NCI-H2196 (cell line): ENCODE measurements around the gene RABGAP1.
A peak's percentile ranks its signal among the peaks of the same experiment; 100 is the strongest.
"Not testable (repeated sequence)": the region's sequence is repeated elsewhere in the genome, so short reads cannot be mapped to it uniquely, and the experiment has no call there.

Experiments
- DNase-seq: peaks from one replicate; lab custom pipeline; 2025; ENCODE audit not compliant: unreplicated experiment; lab: John Stamatoyannopoulos, UW

Gene RABGAP1

DNA sequence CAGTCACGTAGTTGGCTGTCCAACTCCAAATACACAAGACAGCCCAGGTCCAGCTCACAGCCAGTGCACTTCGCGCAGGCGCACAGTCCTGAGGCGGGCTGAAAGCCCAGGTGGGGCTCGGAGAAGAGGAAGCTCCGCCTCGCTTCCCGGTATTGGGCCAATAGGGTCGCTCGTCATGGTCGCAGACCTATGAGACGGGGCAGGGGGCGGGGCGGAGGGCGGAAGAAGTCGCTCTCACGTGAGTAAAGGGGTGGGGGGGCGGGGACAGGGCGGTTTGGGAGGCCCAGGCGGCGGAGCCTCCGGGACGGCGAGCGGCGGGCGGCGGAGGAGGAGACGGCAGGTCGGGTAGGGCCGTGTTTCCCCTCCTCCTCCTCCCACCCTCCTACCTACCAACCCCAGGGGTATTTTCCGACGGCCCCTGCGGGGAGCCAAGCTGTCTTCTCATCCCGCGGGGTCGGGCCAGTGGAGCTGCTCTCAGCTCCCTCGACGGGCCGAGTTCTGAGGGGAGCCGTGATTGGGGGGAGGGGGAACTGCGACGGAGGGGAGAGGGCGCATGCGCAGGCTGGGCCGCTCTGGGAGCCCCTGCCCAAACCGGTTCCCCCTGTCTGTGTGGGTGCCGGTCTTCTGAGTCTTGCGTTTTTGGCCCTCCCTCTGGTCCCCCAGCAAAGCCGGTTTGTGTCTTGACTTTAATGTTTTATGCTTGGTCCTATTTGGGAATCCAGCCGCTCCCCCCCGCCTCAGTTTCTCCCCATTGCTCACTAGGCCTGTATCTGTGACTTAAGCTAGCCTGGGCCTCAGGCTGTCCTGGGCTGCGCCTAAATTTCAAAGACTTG lies at the start of gene RABGAP1:
TSS of gene RABGAP1 (plus strand) at position 272 of the 833 bp plus-strand sequence. CDS start 16,040 bp downstream, outside the sequence.
- DNase-seq: peak; percentile 99

DNA sequence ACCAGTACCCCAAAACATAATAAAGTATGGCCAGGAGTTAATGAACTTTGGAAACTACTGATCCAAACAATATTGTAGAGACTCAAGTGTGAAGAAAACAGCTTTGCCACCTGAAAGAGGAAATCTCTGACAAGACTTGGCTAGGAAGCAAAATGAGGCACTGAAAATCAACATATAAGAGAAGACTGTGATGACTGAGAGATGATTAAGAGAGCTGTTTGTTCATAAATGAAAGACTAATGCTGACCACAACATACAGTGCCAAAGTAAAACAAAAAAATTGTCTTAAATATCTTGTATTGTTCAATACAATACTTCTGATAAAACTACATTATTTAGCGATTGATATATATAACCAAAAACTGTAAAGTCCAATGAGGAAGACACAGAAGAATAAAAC lies 42.9 kb upstream of the RABGAP1 start:
- DNase-seq: no peak

DNA sequence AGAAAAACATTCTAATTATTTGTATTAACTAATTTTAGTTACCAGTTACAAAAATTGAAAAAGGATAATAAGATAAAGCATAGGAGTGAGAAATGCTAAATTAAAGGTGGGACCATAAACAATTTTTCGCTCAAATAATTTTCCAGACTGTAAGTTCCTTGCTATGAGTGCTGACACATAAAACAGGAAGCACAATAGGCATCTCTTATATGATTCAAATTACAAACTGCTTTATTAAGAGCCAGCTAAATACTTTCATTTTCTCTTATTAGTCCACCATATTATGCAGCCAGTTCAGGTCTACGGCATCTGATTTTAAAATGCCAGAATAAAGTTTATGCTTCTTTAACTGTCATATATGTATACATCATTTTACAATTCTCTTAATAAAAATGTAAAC lies 40.0 kb upstream of the RABGAP1 start:
- no peak for DNase-seq

DNA sequence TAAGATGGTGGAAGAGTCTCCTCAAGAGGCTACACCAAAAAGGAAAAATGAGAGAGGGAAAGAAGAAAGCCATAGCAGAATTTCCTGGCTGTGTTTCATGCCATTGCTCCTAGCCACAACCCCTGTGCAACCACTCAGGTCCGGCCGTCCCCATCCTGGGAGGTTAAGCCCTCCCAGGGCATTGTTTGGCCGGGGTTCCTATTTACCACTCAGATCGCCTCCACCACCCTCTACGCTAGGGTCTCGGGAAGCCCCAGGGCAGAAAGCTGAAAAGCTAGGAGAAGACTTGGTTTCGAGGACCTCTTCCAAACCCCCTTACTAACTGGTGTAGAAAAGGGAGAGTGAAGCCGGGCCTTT lies 36.4 kb upstream of the RABGAP1 start:
- DNase-seq: no peak

DNA sequence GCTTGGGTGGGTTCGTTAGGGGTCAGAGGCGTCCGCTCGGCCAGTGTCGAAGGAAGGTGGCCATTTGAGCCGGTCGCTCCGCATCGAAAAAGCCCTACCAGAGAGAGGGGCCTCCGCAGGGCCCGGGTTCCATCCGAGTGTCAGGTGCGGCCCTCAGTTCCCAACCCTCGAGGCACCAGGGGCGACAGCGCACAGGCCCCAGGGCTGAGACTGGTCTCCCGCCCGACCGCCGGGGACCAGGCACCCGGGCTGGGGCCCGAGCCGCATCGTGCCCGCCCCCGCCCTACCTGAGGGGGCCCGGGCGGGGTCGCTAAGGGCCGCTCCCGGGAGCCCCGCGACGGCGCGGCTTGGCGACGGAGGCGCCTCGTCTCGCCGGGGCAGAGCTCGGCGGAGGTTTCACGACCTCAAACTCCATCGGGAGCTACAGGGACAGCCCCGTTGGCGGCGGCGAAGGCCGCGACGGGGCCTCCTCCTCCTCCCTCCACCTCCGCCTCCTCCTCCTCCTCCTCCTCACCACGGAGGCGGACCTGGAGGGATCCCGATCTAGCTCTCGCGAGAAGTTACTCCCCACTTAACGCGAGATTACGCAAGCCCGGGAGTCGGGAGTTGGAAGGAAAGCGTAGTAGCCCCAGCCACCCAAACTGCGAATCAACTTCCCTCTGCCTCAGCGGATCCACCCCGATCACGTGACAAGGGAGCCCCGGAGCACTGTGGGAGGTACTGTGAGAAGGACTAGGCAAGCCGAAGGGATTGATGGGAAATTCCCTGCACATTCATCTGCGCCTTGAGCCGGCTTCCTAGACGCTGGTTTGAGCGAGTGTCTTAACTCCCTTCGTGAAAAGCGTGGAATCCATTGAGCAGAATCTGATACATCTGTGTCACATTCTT lies 35.8 kb upstream of the RABGAP1 start, which contains the start of gene RC3H2:
TSS of gene RC3H2 (minus strand) at position 537 of the 888 bp plus-strand sequence. CDS start 7,850 bp downstream, outside the sequence.
- peak; percentile 99 for DNase-seq

DNA sequence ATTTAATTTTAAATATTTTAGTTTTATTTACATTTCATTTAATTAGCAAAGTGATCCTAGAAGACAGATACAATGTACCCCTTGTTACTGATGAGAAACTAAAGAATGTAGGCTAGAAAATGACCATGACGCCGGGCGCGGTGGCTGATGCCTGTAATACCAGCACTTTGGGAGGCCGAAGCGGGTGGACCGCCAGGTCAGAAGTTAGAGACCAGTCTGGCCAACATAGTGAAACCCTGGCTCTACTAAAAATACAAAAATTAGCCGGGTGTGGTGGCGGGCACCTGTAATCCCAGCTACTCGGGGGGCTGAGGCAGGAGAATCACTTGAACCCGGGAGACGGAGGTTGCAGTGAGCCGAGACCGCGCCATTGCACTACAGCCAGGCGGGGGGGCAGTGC lies 34.7 kb upstream of the RABGAP1 start:
- DNase-seq: not testable (repeated sequence)

DNA sequence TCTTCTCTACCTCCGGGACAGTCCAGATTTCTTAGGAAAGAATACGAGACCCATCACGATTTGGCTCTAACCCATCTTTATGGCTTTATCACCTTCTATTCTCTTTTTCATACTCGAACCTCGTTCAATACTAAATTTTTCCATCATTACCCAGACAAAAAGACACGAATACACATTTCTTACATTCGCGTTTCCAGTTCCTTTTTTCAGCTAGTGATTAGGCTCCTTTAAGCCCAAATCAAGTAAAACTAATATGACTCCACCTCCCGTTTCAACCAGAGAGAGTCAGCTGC lies 28.2 kb upstream of the RABGAP1 start:
- no peak for DNase-seq

DNA sequence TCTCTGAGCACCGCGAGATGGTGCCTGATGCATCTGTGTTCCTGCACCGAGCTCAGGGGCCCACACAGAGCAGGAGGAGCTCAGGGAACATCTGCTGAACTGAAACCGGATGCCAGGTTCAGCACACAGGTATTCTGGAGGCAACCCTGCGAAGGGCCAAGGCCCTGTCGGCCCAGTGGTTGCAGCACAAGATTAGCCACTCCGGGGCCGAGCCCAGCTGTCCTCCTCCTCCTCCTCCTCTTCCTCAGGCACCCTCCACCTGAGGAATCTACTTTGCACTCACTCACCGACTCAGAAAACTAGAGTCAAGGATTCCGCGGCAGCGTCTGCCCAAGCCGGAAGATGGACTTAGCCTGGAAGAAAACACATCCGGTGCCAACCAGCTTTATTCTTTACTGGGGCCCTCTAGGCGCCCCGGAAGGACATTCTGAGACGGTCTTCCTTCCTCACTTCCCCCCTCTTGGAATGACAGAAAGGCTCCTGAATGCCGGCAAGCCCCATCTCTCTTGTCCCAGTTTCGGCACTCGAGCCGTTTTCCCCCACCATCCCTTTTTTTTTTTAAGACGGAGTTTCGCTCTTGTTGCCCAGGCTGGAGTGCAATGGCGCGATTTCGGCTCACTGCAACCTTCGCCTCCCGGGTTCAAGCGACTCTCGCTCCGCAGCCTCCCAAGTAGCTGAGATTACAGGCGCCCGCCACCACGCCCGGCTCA lies 27.7 kb upstream of the RABGAP1 start, which contains the start of gene ZBTB6:
TSS of gene ZBTB6 (minus strand) at position 360 of the 710 bp plus-strand sequence. CDS start 1,251 bp downstream, outside the sequence.
- DNase-seq: peak; percentile 73

DNA sequence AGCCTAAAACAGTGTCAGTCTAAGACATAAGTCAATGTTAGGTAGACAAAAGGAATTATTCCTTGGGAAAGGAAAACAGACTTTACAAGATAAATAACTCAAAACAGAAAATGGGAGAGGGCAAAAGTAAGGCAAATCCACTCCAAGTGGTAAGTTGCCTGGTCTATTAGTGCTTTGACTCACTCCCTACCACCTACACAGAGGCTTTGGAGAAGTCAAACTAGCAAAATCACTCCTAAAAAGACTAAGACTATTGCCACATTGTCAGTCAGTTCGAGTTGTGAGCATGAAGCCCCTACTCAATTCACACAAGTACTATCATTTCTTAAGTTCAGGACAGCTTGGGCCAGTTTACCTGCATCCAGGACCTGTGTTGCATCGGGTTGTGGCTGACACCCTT lies 22.5 kb upstream of the RABGAP1 start:
- DNase-seq: no peak

DNA sequence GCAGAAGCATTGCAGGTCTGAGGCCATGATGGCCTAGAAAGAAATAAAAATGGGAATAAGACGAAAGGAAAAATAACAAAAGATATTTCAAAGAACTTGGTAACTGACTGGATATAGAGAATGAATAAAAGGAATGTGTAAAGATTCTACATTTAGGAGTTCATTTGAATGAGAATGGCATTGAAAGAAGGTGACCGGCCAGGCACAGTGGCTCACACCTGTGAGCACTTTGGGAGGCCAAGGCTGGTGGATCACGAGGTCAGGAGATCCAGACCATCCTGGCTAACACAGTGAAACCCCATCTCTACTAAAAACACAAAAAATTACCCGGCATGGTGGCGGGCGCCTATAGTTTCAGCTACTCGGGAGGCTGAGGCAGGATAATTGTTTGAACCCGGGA lies 18.1 kb upstream of the RABGAP1 start:
- DNase-seq: no peak

DNA sequence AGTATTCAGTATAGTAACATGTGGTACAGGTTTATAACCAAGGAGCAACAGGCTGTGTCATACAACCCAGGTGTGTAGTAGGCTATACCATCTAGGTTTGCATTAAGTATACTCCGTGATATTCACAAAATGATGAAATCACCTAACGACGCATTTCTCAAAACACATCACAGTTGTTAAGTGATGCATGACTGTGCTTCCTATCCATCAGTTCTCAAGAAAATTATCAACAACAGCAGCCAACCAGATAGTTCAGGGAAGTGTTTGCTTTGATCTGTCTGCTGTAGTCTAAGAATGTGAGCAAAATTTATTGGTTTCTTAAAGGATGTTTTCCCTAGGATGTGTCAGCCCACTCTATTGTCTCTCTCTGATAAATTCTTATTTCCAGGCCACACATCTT lies 16.9 kb upstream of the RABGAP1 start:
- no peak for DNase-seq

DNA sequence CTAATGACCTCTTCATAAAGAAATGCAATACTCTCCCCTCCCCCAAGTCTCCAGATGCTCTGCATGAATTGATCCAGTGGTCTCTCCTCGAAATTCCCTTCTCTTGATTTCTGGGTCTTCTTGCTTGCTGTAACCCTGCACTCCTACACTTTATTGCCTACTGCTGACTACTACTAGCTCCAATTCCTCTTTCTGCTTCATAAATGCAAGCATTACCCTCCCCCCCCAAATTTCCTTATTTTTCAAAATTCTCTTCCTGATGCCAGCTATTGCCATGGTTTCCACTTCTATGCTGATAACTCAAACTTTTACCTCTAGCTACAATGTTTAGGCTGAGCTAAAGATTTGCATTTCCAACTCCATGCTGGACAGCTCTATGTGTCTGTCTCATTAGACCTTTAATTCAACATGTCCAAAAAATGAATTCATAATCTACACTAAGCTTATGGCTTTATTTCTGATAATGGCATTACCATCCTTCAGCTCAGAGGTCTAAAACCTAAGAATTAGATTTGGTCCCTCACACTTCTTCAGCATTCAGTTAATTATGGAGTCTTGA lies 10.9 kb upstream of the RABGAP1 start:
- DNase-seq: no peak

DNA sequence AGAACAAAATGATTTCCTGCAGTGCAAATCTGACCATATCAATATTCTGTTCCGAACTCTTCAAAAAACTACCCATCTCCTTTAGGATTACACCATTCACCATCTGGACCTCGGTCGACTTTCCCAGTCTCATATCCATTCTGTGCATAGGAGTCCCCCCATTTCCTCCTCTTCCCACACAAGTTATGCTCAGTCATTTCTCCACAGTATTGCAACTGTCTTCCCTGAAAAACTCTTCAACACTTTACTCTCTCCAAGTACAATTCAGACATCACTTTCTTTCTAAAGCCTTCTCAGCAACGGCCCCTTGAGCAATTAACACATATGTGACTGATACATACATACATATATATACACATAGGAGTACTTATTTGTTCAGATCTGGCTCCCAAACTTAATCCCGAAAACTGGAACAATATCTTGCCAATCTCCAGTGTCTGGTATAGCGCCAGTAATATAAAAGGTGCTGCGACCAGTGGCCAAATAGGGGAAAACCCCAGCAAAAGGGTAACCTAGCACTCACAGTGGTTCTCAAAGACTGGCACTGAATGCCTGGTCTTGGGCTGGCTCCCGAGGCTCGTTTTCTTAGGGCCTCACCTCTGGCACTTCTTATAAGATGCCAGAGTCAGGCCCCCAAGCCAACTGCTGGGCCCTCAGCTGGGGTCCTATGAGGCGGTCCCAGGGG lies 10.1 kb upstream of the RABGAP1 start:
- no peak for DNase-seq

DNA sequence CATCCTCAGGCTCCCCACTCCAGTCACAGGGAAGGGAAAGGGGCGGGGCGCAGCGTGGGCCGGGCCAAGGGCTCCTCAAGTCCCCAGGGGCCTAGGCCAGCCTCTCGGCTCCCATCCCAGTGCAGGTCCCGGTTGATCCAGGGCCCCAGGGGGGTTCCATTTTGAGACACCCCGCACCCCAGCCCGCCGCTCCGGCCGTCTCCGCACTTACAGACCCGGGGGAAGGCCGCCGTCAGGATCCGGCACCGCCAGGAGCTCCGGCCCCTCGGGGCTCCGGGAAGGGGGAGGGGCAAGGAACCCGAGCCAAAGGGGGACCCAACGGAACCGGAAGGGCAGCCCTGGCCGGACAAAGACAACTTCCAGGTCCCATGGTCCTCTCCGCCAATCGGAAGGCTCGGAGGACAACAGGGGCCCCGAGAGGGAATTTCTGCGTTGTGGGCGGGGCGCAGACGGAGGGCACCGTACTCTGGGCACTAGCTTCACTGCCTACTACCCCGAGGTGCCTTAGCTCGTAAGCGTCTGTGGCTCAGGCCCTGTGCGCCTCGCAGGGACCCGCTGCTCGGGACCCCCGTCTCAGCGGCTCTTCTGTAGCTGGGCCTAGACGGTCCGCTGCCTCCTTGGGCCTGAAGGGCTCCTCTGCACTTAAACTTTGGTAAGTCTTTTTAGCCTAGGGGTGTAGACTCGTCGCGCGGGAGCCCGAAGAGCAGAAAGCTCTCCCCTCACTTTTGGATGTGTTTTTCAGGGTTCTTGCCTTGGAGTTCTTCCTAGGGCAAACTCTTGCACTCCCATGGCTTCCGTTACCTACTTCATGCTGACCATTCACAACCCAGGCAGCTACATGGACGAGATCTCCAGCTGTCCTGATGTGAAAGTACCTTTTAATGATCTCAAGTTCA lies 9.3 kb upstream of the RABGAP1 start, which contains the start of gene ZBTB26:
TSS of gene ZBTB26 (minus strand) at position 287 of the 896 bp plus-strand sequence. CDS start 11,578 bp downstream, outside the sequence.
- peak; percentile 92 for DNase-seq

DNA sequence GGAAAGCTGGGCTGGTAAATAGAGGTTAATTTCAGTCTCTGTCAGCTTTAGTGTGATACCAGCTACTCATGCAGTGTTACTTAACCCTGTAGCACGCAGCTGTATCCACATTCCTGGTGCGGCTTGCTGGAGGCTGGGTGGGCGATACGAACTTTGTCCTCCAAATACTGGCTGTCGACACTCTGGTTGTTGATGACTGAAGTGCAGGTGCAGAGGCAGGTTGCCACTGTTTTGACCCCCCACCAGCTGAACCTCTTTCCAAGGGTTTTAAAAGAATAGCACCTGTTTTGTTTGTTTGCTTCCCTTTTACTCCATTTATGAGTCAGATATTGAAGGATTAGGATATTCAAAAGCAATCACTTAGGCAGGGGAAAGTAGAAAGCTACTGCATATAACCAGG lies 4.4 kb upstream of the RABGAP1 start:
- DNase-seq: no peak

DNA sequence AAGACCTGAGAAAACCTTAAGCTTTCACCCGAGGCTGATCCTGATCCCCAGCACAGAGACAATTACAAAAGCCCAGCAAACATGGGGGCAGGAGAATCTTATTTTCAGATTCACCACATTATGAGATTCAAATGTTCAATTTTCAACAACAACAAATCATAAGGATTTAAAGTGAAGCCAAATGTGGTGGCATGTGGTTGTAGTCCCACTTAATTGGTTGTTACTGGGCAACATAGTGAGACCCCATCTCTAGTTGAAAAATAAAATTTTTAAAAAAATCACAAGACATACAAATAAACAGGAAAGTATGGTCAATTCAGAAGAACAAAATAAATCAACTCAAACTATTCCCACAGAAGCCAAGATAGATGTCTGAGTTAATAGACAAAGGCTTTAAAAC lies 3.9 kb upstream of the RABGAP1 start:
- DNase-seq: no peak

DNA sequence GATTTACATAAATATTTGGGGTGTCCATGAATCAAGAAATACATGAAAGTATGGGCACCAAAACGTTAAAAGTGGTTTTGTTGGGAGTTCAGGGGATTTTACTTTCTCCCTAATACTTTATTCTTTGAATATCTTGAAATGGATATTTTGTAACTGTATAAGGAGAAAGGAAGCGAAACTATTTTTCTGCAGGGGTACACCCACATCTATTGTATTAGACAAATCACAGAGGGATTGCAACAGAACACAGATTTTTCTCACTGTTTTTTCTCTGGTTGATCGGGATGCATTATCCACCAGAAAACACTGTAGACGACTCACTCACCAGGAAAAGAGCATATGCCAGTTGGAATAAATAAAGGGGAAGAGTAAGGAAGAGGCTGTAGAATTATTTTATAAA lies 1.2 kb upstream of the RABGAP1 start:
- no peak for DNase-seq

DNA sequence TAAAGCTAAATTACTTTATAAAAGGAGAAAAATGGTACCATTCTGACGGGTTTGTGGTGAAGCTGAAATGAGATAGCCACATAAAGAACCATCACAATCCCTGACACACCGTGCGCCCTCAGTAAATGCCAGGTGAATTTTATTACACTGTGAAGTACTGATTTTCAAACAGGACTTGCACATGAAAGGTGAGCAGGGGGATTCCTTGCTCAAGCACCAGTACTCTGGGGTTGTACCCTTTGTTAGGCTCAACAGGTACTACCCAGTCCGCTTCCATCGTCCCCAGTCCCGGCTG lies 419 bp upstream of the RABGAP1 start:
- DNase-seq: no peak

DNA sequence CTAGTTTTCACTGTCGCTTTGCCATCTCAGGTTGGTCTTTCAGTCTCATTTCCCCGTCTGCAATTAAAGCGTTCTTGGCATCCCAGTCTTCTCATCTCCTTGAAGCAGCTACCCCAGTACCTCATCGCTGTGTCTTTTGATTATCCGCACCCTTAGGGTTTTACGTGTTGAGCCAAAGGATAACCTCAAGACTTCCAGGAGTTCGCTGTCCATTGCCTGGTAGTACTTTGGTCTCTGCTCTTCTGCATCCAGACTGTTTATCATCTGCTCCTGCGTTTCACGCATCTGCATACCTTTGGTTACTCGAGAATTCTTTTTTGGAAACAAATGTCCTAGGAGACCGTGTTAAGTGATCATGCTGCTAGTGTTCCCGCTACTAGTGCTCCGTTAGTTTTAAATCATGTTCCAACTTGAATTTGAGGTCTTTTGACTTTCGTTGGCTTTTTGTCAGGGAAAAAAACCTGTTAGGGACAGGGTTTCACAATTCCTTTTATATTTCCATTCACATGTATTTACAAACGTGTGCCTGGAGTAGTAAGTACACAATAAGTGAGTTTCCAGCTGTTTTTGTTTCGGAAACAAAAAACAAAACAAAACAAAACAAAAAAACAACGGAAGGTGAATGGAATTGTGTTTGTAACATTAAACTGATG lies 888 bp downstream of the RABGAP1 start:
- DNase-seq: no peak
